ENCODE data around the gene HUWE1.

Gene HUWE1

GRCh38 chrX:53483838-53484405 lies 202.6 kb downstream of the HUWE1 start:
- DNase-seq, result no peak

DNA sequence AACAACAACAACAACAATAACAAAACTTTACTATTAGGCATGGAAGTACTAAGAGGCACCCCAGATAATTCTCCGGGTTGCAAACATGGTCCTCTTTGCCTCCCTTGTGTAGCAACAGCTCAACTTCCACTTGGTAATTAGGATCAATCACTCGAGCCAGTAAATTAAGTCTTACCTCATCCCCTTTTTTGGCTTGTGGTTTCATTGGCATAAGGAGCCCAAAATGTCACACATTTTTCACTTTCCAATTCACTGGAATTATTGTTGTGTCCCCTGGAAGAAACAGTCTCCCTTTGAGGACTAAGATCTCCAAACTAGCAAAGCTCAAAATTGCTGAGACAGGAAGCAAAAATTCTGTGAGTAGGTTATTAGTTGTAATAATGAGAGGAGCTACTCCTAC lies 203.1 kb downstream of the HUWE1 start:
- no peak for DNase-seq
